K562 (cell line): Measurements from ENCODE around the gene MVB12B. TPM values are rescaled to one million over a fixed set of nuclear protein-coding genes. Genes with fewer than 3 reads are reported as not detected.

Source experiments
- ATAC-seq: fragments of 200-7000 bp; cut with Tn5 transposase; 3 replicates; pipeline ENCODE4 v1.9.1; 2020; ENCODE audit warnings: moderate library complexity
- BruUV-seq: library from RNA; stranded (reverse); fragments of 400-500 nt; replicated peaks from 2 replicates; lab custom pipeline; 2021; lab: Mats Ljungman, UMichigan
- CTCF ChIA-PET: fragments of 300-600 bp; formaldehyde crosslinking; extraction: SDS; loops from one replicate; lab custom pipeline; 2021; ENCODE audit warnings: low intra/inter-chr PET ratio; lab: Yijun Ruan, JAX
- POLR2A ChIA-PET: fragments of 300-600, 350-650 bp; sonication (Branson Sonifier 250); formaldehyde crosslinking; extraction: SDS; loops from one replicate; lab custom pipeline; 2021; ENCODE audit warnings: antibody characterized with exemption, inconsistent platforms; lab: Yijun Ruan, JAX
- DNase-seq, 4 experiments: peaks; one replicate each; pipeline versions ENCODE4 v3.0.0 to v3.0.0-alpha.2; 2011 to 2018; ENCODE audit warnings: low spot score in 3 of 4, mixed read lengths in 3 of 4; ENCODE audit errors: extremely low read depth in 1 of 4
- FAIRE-seq: peaks from 2 replicates; lab custom pipeline; 2011; peaks lifted over from hg19 to GRCh38; lab: Jason Lieb, UNC
- H2AFZ ChIP-seq: 2 replicates; pipeline ENCODE4 v1.6.0; 2011; ENCODE audit warnings: low read depth, low read length, control low read depth, inconsistent platforms
- H3K27ac ChIP-seq: fragments of 200-600 bp; 3 replicates; pipeline ENCODE4 v1.8.0; 2011; ENCODE audit warnings: low read depth, mild to moderate bottlenecking, control low read depth, inconsistent platforms, low read length, moderate library complexity, mixed read lengths; ENCODE audit errors: extremely low read depth
- H3K27me3 ChIP-seq, 2 experiments: fragments of 300-600 bp in 1 of 2; 2 replicates in 1 of 2; 3 replicates in 1 of 2; pipeline versions ENCODE4 v1.6.0 to v1.8.0; 2011; ENCODE audit warnings: inconsistent platforms in 2 of 2, low read length in 2 of 2, mild to moderate bottlenecking in 1 of 2, mixed read lengths in 1 of 2, moderate library complexity in 1 of 2; ENCODE audit not compliant: control insufficient read depth in 2 of 2, insufficient read depth in 2 of 2
- H3K36me3 ChIP-seq: fragments of 300-600 bp; 3 replicates; pipeline ENCODE4 v1.8.0; 2011; ENCODE audit warnings: mild to moderate bottlenecking, low read length, inconsistent platforms; ENCODE audit not compliant: control insufficient read depth, insufficient read depth
- H3K4me1 ChIP-seq, 2 experiments: fragments of 200-600 bp in 1 of 2; replicated peaks in 1 of 2; 2 replicates in 1 of 2; 3 replicates in 1 of 2; pipeline versions ENCODE4 v1.5.1 to v1.8.0; 2011; ENCODE audit warnings: inconsistent platforms in 2 of 2, low read length in 2 of 2, mild to moderate bottlenecking in 1 of 2, mixed read lengths in 1 of 2, moderate library complexity in 1 of 2; ENCODE audit not compliant: control insufficient read depth in 2 of 2, insufficient read depth in 2 of 2
- H3K4me2 ChIP-seq: 2 replicates; pipeline ENCODE4 v1.6.1; 2011; ENCODE audit warnings: low read length, control low read depth, inconsistent platforms, mixed read lengths; ENCODE audit not compliant: insufficient read depth
- H3K4me3 ChIP-seq: fragments of 200-600 bp; sonication (generic), shearing (Covaris generic); 2 replicates; pipeline ENCODE4 v1.5.1; 2016; ENCODE audit warnings: control low read depth, inconsistent platforms
- H3K79me2 ChIP-seq: fragments of 200-600 bp; 3 replicates; pipeline ENCODE4 v1.8.0; 2011; ENCODE audit warnings: low read length, inconsistent platforms; ENCODE audit not compliant: control insufficient read depth, insufficient read depth
- H3K9ac ChIP-seq, 2 experiments: 2 replicates each; pipeline versions ENCODE4 v1.6.0 to v1.6.1; 2011; ENCODE audit warnings: low read depth in 2 of 2, low read length in 2 of 2, control low read depth in 1 of 2, inconsistent platforms in 1 of 2, mild to moderate bottlenecking in 1 of 2, mixed read lengths in 1 of 2; ENCODE audit not compliant: insufficient read depth in 1 of 2
- H3K9me1 ChIP-seq: one replicate; pipeline ENCODE4 v1.6.0; 2011; ENCODE audit warnings: inconsistent platforms, mild to moderate bottlenecking, low read length, moderate library complexity; ENCODE audit not compliant: control insufficient read depth, insufficient read depth
- H3K9me3 ChIP-seq: replicated peaks from 2 replicates; pipeline ENCODE4 v1.5.1; 2011; ENCODE audit warnings: low read depth, low read length, inconsistent platforms; ENCODE audit not compliant: control insufficient read depth, insufficient read depth
- H4K20me1 ChIP-seq: replicated peaks from 2 replicates; pipeline ENCODE4 v1.6.1; 2011; ENCODE audit warnings: low read length, inconsistent platforms, mixed read lengths; ENCODE audit not compliant: control insufficient read depth, insufficient read depth
- ATF2 ChIP-seq: sonication (generic); formaldehyde crosslinking; IDR thresholded peaks from 2 replicates; pipeline ENCODE4 v1.8.1; 2022; ENCODE audit warnings: missing genetic modification reagents
- DIDO1 ChIP-seq: fragments of 450-650 bp; IDR thresholded peaks from 2 replicates; pipeline ENCODE4 v1.6.1; 2016; ENCODE audit warnings: low read depth, missing biosample characterization, missing genetic modification characterization
- ELF1 ChIP-seq: fragments of 200-800 bp; sonication (Bioruptor generic); IDR thresholded peaks from 2 replicates; pipeline ENCODE4 v1.6.1; 2016; ENCODE audit warnings: missing genetic modification characterization, missing compliant biosample characterization
- GABPA ChIP-seq: fragments of 200-800 bp; sonication (Bioruptor generic); conservative IDR thresholded peaks from 2 replicates; pipeline ENCODE4 v1.6.1; 2016; ENCODE audit warnings: low read depth, missing genetic modification characterization, missing compliant biosample characterization
- GMEB1 ChIP-seq: fragments of 250-450 bp; sonication (Bioruptor Pico); IDR thresholded peaks from 2 replicates; pipeline ENCODE4 v1.4.0; 2020; ENCODE audit warnings: mild to moderate bottlenecking
- HDGF ChIP-seq: fragments of 450-650 bp; IDR thresholded peaks from 2 replicates; pipeline ENCODE4 v1.6.1; 2016
- HNRNPH1 ChIP-seq: fragments of 200-400 bp; formaldehyde crosslinking; optimal IDR thresholded peaks from 2 replicates; pipeline ENCODE3; 2017; ENCODE audit warnings: low read depth, mild to moderate bottlenecking, low read length, moderate library complexity
- LEF1 ChIP-seq: fragments of 450-650 bp; IDR thresholded peaks from 2 replicates; pipeline ENCODE4 v1.6.1; 2016; ENCODE audit warnings: mild to moderate bottlenecking
- MIER1 ChIP-seq: fragments of 450-650 bp; IDR thresholded peaks from 2 replicates; pipeline ENCODE4 v1.6.1; 2016; ENCODE audit warnings: antibody characterized with exemption, mild to moderate bottlenecking, low read depth
- MNT ChIP-seq, 2 experiments: fragments of 450-650 bp; conservative IDR thresholded peaks; 2 replicates each; pipeline ENCODE4 v1.6.1; 2017; ENCODE audit warnings: mild to moderate bottlenecking in 2 of 2, moderate library complexity in 2 of 2
- PPARD ChIP-seq: fragments of 250-450 bp; sonication (Bioruptor Pico); IDR thresholded peaks from 2 replicates; pipeline ENCODE4 v1.8.0; 2022; ENCODE audit warnings: inconsistent platforms, mild to moderate bottlenecking, moderate library complexity
- SNRNP70 ChIP-seq: fragments of 200-400 bp; formaldehyde crosslinking; optimal IDR thresholded peaks from 2 replicates; pipeline ENCODE3; 2017; ENCODE audit warnings: low read depth, low read length
- U2AF2 ChIP-seq: fragments of 200-400 bp; formaldehyde crosslinking; optimal IDR thresholded peaks from 2 replicates; pipeline ENCODE3; 2017; ENCODE audit warnings: low read depth, mild to moderate bottlenecking, low read length
- ZBTB26 ChIP-seq: fragments of 450-650 bp; formaldehyde crosslinking; IDR thresholded peaks from 2 replicates; pipeline ENCODE4 v1.4.0; 2022; ENCODE audit warnings: missing genetic modification characterization
- ZBTB7A ChIP-seq: IDR thresholded peaks from 2 replicates; pipeline ENCODE4 v1.6.1; 2011; ENCODE audit warnings: low read depth, mild to moderate bottlenecking, low read length, moderate library complexity, borderline replicate concordance; ENCODE audit not compliant: control insufficient read depth
- WGBS: fragments of 100-300 bp; shearing (Covaris generic); methylation state at CpG from one replicate; pipeline ENCODE4 v1.1.6; 2016; ENCODE audit warnings: low coverage, mixed read lengths; ENCODE audit not compliant: insufficient coverage; ENCODE audit errors: missing lambda C conversion rate; 5-methylcytosine and 5-hydroxymethylcytosine counted together
- in situ Hi-C: fragments of 300-500 bp; cut with MboI; formaldehyde crosslinking; loops from 4 replicates; pipeline ENCODE4 v1.15.0; 2018; ENCODE audit warnings: inconsistent platforms, mixed read lengths
- intact Hi-C: fragments of 100-400 bp; cut with micrococcal nuclease; formaldehyde crosslinking; loops from 2 replicates; pipeline ENCODE4 v1.14.2; 2022
- polyA plus RNA-seq, 8 experiments: library from polyadenylated mRNA; depleted of rRNA in 4 of 8; stranded (reverse) in 5 of 8; unstranded in 3 of 8; fragments of >200 nt; fragmentation: Nextera tagmentation in 2 of 8; fragmentation: Illumina TruSeq in 1 of 8; extraction: Ambion mirVana in 2 of 8; extraction: Trizol in 1 of 8; gene quantifications; 2 replicates each; pipeline versions ENCODE4 v1.2.1 to v1.2.3, GENCODE V29; 2011 to 2014; ENCODE audit warnings: inconsistent platforms in 1 of 8, missing spikeins in 1 of 8
- total RNA-seq, 7 experiments: library from RNA; depleted of rRNA in 6 of 7; stranded (reverse); fragments of >200 nt in 6 of 7; fragmentation: Illumina TruSeq in 2 of 7; extraction: Trizol in 2 of 7; gene quantifications; 2 replicates each; pipeline versions ENCODE4 v1.2.1 to v1.2.3, GENCODE V29; 2011 to 2021; ENCODE audit warnings: low replicate concordance in 1 of 7

Gene MVB12B
- total and polyA plus RNA-seq, 9 of the 15 experiments (the other 6 are each of a cell fraction or from before 2014, with no cell fraction given): not detected

- no peak for TF ChIP-seq ZBTB26
- no peak for TF ChIP-seq GMEB1 (CRISPR knock-in tag)
- TF ChIP-seq SNRNP70: no peak
- TF ChIP-seq HDGF: no peak
- TF ChIP-seq DIDO1 (tag): no peak
- no peak for TF ChIP-seq ZBTB7A
Measured at GRCh38 chr9:126521089-126521488, 194.5 kb downstream of the MVB12B start (continued).

GRCh38 chr9:126521551-126521950, 194.9 kb downstream of the MVB12B start:
- H3K9me3 ChIP-seq: no peaks in the 10 kb centered on the region
- POLR2A ChIA-PET: no interaction called here
- H3K4me1 ChIP-seq: peaks cover 0 to 7% of the 10 kb centered on the region in 2 experiments; a peak in 1 of 5 replicates
- BruUV-seq: no TSS peak
- in situ Hi-C loops (no loop called here), intact Hi-C loops (no loop called here)
- no peak for ATAC-seq
- CTCF ChIA-PET: no interaction called here
- H3K36me3 ChIP-seq: no peaks in the 10 kb centered on the region
- no peak overlapping the region for H3K4me2 ChIP-seq
- DNase-seq: no peak
- no peak overlapping the region for H3K4me3 ChIP-seq
- H3K27me3 ChIP-seq: peaks cover 63 to 81% of the 10 kb centered on the region in 2 experiments
- no peak overlapping the region for H3K9ac ChIP-seq
- H3K27ac ChIP-seq: no peak overlapping the region
- no peak for FAIRE-seq
- peaks cover 2% of the 10 kb centered on the region; the same call in 1 of the 2 replicates for H4K20me1 ChIP-seq
- 6% methylated on average over 9 of the region's 13 CpGs for WGBS
- no peaks in the 10 kb centered on the region for H3K79me2 ChIP-seq
- no peak overlapping the region for H2AFZ ChIP-seq
- H3K9me1 ChIP-seq: no peaks in the 10 kb centered on the region
- TF ChIP-seq MIER1 (no peak), HNRNPH1 (no peak), PPARD (no peak), LEF1 (no peak), MNT (conservative IDR thresholded peaks at IDR 0.05) (no peak), GABPA (tag) (no peak), ATF2 (CRISPR knock-in tag) (no peak), U2AF2 (no peak), ELF1 (tag) (no peak), ZBTB26 (no peak)
